NCI-H82 (cell line): ENCODE data around the gene DERL3.
A peak's percentile ranks its signal among the peaks of the same experiment; 100 is the strongest.

Experiments used
- DNase-seq: peaks from one replicate; lab custom pipeline; 2025; lab: John Stamatoyannopoulos, UW

Gene DERL3

GRCh38 chr22:23831261-23831660 is 7.5 kb downstream of the DERL3 start:
- no peak for DNase-seq

- DNase-seq = no peak
These were observed 8.9 kb downstream of the DERL3 start for GRCh38 chr22:23829845-23830372.

GRCh38 chr22:23828800-23829680 is 9.8 kb downstream of the DERL3 start:
- no peak for DNase-seq

- no peak for DNase-seq
These were observed 11.3 kb downstream of the DERL3 start for GRCh38 chr22:23827351-23827995.

- no peak for DNase-seq
These were observed 12.1 kb downstream of the DERL3 start for GRCh38 chr22:23826510-23827350.

- no peak for DNase-seq
These were observed 13.4 kb downstream of the DERL3 start for GRCh38 chr22:23825246-23825905.

GRCh38 chr22:23824476-23825245 is 14.1 kb downstream of the DERL3 start:
- no peak for DNase-seq

GRCh38 chr22:23823331-23823791 is 15.4 kb downstream of the DERL3 start:
- no peak for DNase-seq

GRCh38 chr22:23822101-23822671 is 16.6 kb downstream of the DERL3 start:
- DNase-seq = no peak

- no peak for DNase-seq
These were observed 18.0 kb downstream of the DERL3 start for GRCh38 chr22:23820748-23821211.

- DNase-seq = no peak
These were observed 20.3 kb downstream of the DERL3 start for GRCh38 chr22:23818541-23818940.

GRCh38 chr22:23817146-23817545 is 21.7 kb downstream of the DERL3 start:
- DNase-seq = no peak

- DNase-seq = peak; percentile 82
These were observed 22.4 kb downstream of the DERL3 start for GRCh38 chr22:23816156-23816976.

GRCh38 chr22:23815541-23816155 is 23.2 kb downstream of the DERL3 start:
- no peak for DNase-seq

- no peak for DNase-seq
These were observed 26.4 kb downstream of the DERL3 start for GRCh38 chr22:23812378-23812777.

GRCh38 chr22:23806837-23807236 is 32.0 kb downstream of the DERL3 start:
- no peak for DNase-seq

- no peak for DNase-seq
These were observed 34.0 kb downstream of the DERL3 start for GRCh38 chr22:23804781-23805291.

GRCh38 chr22:23803001-23803819 is 35.6 kb downstream of the DERL3 start:
- no peak for DNase-seq
